Suprapubic skin (tissue), 3 donors: ENCODE results near the gene PACSIN2.

Experiments
- POLR2AphosphoS5 ChIP-seq, 3 donors: sonication (generic); formaldehyde crosslinking; IDR thresholded peaks; one replicate each; pipeline ENCODE4 v1.6.1; 2017; ENCODE audit warnings: antibody characterized with exemption in 3 of 3
- TF ChIP-seq, protein P1 (sequence below), 2 donors: fragments of 200-600 bp in 1 of 2; fragments of 450-650 bp in 1 of 2; sonication (generic) in 1 of 2; IDR thresholded peaks; one replicate each; pipeline ENCODE4 v1.5.1; 2016 to 2019; ENCODE audit warnings: antibody characterized with exemption in 2 of 2, mild to moderate bottlenecking in 1 of 2, moderate library complexity in 1 of 2

DNA sequence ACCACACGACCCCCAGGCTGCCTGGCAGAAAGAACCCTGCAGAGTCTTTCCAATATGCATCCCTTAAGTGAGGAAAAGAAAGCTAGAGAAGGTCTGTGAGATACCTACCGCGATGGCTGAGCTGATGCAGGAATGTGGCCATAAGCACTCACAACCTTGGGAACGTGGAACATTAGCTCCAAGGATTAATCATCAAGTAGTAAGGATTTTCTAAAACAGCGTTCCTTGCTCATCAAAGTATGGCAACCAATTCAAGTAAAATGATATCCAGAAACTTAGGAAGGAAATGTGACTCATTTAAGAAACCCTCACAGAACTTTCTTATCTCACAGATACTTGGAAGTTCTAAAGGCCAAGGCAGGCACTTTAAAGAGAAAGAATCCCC, 12.8 kb downstream of the PACSIN2 start:
- TF ChIP-seq, protein P1, sequence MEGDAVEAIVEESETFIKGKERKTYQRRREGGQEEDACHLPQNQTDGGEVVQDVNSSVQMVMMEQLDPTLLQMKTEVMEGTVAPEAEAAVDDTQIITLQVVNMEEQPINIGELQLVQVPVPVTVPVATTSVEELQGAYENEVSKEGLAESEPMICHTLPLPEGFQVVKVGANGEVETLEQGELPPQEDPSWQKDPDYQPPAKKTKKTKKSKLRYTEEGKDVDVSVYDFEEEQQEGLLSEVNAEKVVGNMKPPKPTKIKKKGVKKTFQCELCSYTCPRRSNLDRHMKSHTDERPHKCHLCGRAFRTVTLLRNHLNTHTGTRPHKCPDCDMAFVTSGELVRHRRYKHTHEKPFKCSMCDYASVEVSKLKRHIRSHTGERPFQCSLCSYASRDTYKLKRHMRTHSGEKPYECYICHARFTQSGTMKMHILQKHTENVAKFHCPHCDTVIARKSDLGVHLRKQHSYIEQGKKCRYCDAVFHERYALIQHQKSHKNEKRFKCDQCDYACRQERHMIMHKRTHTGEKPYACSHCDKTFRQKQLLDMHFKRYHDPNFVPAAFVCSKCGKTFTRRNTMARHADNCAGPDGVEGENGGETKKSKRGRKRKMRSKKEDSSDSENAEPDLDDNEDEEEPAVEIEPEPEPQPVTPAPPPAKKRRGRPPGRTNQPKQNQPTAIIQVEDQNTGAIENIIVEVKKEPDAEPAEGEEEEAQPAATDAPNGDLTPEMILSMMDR (IDR thresholded peaks at IDR 0.05): no peak
- no peak for TF ChIP-seq POLR2AphosphoS5 (IDR thresholded peaks at IDR 0.05)
